Neural cell (in vitro differentiated cells): ENCODE data around the gene ZNF107. TPM values are rescaled to one million over a fixed set of nuclear protein-coding genes. Genes with fewer than 3 reads are reported as not detected.

Experiments used
- H2AFZ ChIP-seq: fragments of 200-600, 300-800 bp; sonication (generic), shearing (Covaris generic); 2 replicates; pipeline ENCODE4 v1.6.0; 2014; ENCODE audit warnings: low read depth, mild to moderate bottlenecking, antibody characterized with exemption, low read length, moderate library complexity
- H3F3A ChIP-seq: fragments of 200-600 bp; shearing (Covaris generic); 2 replicates; pipeline ENCODE4 v1.6.1; 2016; ENCODE audit warnings: mild to moderate bottlenecking, moderate library complexity, mixed read lengths, antibody characterized with exemption, low read length; ENCODE audit not compliant: insufficient read depth, poor library complexity, severe bottlenecking
- H3K27ac ChIP-seq: fragments of 200-600, 300-800 bp; sonication (generic), shearing (Covaris generic); 2 replicates; pipeline ENCODE4 v1.5.1; 2014; ENCODE audit warnings: mild to moderate bottlenecking, low read length, moderate library complexity
- H3K27me3 ChIP-seq: fragments of 300-800, 200-600 bp; sonication (generic), shearing (Covaris generic); 2 replicates; pipeline ENCODE4 v1.6.0; 2014; ENCODE audit warnings: mild to moderate bottlenecking, low read depth, low read length, moderate library complexity; ENCODE audit not compliant: insufficient read depth
- H3K36me3 ChIP-seq: fragments of 300-800, 200-600 bp; sonication (generic), shearing (Covaris generic); 2 replicates; pipeline ENCODE4 v1.5.1; 2014; ENCODE audit warnings: mild to moderate bottlenecking, antibody characterized with exemption, low read length, moderate library complexity; ENCODE audit not compliant: insufficient read depth
- H3K4me2 ChIP-seq: fragments of 300-800, 200-600 bp; sonication (generic), shearing (Covaris generic); 2 replicates; pipeline ENCODE4 v1.6.0; 2014; ENCODE audit warnings: mild to moderate bottlenecking, low read length
- H3K4me3 ChIP-seq: fragments of 300-800, 200-600 bp; sonication (generic), shearing (Covaris generic); 2 replicates; pipeline ENCODE4 v1.5.1; 2014; ENCODE audit warnings: mild to moderate bottlenecking, low read length, moderate library complexity
- H3K79me2 ChIP-seq: fragments of 200-600 bp; shearing (Covaris generic); replicated peaks from 2 replicates; pipeline ENCODE4 v1.6.0; 2014; ENCODE audit warnings: mild to moderate bottlenecking, low read length, moderate library complexity; ENCODE audit not compliant: insufficient read depth
- H3K9ac ChIP-seq: fragments of 300-800, 200-600 bp; sonication (generic), shearing (Covaris generic); 2 replicates; pipeline ENCODE4 v1.6.1; 2016; ENCODE audit warnings: mild to moderate bottlenecking, low read length, mixed read lengths
- H3K9me2 ChIP-seq: fragments of 200-600 bp; shearing (Covaris generic); 2 replicates; pipeline ENCODE4 v1.6.1; 2016; ENCODE audit warnings: mild to moderate bottlenecking, low read length, mixed read lengths; ENCODE audit not compliant: insufficient read depth
- H3K9me3 ChIP-seq: fragments of 200-600, 300-800 bp; sonication (generic), shearing (Covaris generic); 2 replicates; pipeline ENCODE4 v1.6.1; 2016; ENCODE audit warnings: mild to moderate bottlenecking, mixed run types, low read length, moderate library complexity, mixed read lengths
- H4K20me1 ChIP-seq: fragments of 200-600 bp; shearing (Covaris generic); 2 replicates; pipeline ENCODE4 v1.6.1; 2016; ENCODE audit warnings: mild to moderate bottlenecking, mixed run types; ENCODE audit not compliant: insufficient read depth
- CTCF ChIP-seq: fragments of 450-650 bp; IDR thresholded peaks from 2 replicates; pipeline ENCODE4 v1.5.1; 2014; ENCODE audit warnings: antibody characterized with exemption, mild to moderate bottlenecking, moderate library complexity; ENCODE audit not compliant: poor library complexity, severe bottlenecking
- EP300 ChIP-seq: fragments of 450-650 bp; conservative IDR thresholded peaks from 2 replicates; pipeline ENCODE4 v1.6.1; 2014; ENCODE audit warnings: antibody characterized with exemption, mild to moderate bottlenecking, moderate library complexity; ENCODE audit not compliant: poor library complexity, severe bottlenecking
- EZH2 ChIP-seq: fragments of 200-600, 300-800 bp; shearing (Covaris generic), sonication (generic); IDR thresholded peaks from 2 replicates; pipeline ENCODE4 v1.6.1; 2014; ENCODE audit warnings: antibody characterized with exemption, low read length, borderline replicate concordance, mild to moderate bottlenecking; ENCODE audit not compliant: insufficient read depth, poor library complexity, severe bottlenecking
- MXI1 ChIP-seq: fragments of 450-650 bp; conservative IDR thresholded peaks from 2 replicates; pipeline ENCODE4 v1.6.1; 2014; ENCODE audit warnings: antibody characterized with exemption, mild to moderate bottlenecking; ENCODE audit not compliant: poor library complexity, severe bottlenecking
- POLR2AphosphoS5 ChIP-seq: IDR thresholded peaks from 2 replicates; pipeline ENCODE4 v1.6.1; 2012
- RAD21 ChIP-seq: fragments of 450-650 bp; conservative IDR thresholded peaks from 2 replicates; pipeline ENCODE4 v1.6.1; 2014; ENCODE audit warnings: antibody characterized with exemption, mild to moderate bottlenecking, moderate library complexity
- REST ChIP-seq: IDR thresholded peaks from 2 replicates; pipeline ENCODE4 v1.6.1; 2012; ENCODE audit warnings: borderline replicate concordance
- SMC3 ChIP-seq: fragments of 450-650 bp; conservative IDR thresholded peaks from 2 replicates; pipeline ENCODE4 v1.6.1; 2014; ENCODE audit warnings: antibody characterized with exemption, mild to moderate bottlenecking, moderate library complexity; ENCODE audit not compliant: poor library complexity
- TAF1 ChIP-seq: IDR thresholded peaks from 2 replicates; pipeline ENCODE4 v1.6.1; 2012; ENCODE audit warnings: low read depth
- polyA plus RNA-seq: library from polyadenylated mRNA; depleted of rRNA; stranded (reverse); fragments of >200 nt; gene quantifications from 2 replicates; pipeline ENCODE4 v1.2.3, GENCODE V29; 2014

Gene ZNF107
- polyA plus RNA-seq, 1 donor from 2014 or later: 7.9 TPM

DNA sequence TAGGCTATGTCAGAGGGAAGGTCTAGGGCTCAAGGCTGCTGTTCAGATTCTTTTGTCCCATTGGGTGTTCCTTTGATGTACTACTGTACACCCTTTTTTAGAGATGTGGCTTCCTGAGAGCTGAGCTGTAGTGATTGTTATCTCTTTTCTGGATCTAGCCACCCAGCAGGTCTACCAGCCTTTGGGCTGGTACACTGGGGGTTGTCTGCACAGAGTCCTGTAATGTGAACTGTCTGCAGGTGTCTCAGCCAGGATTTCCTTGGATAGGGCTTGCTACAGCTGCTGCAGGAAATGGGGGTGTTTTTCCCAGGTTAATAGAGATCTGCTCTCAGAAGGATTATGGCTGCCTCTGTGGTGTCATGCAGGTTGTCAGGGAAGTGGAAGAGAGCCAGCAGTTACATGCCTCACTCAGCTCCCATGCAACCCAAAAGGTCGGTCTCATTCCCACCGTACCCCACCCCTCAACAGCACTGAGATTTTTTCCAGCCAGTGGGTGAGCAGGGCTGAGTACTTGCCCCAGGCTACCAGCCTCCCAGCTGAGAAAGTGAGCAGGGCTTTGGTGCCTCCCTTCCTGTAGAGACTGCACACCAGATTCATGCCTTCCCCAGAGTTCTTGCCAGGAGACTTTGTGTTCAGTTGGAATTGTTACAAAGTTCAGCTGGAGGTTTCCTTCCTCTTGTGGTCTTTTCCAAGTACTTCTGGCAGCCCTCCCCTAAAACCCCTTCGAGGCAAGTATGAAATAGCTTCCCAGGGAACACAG is 63.3 kb downstream of the ZNF107 start:
- Histone ChIP-seq H4K20me1 (no peaks in the 10 kb centered on the region), H3K36me3 (no peaks in the 10 kb centered on the region), H3K4me2 (no peak overlapping the region), H3K9me2 (no peaks in the 10 kb centered on the region), H3K27me3 (no peaks in the 10 kb centered on the region), H3K9me3 (no peaks in the 10 kb centered on the region), H3K4me3 (no peak overlapping the region), H3F3A (no peaks in the 10 kb centered on the region), H3K9ac (no peak overlapping the region), H2AFZ (no peak overlapping the region), H3K79me2 (no peaks in the 10 kb centered on the region), H3K27ac (no peak overlapping the region)
- no peak for TF ChIP-seq SMC3
- TF ChIP-seq MXI1: no peak
- no peak for TF ChIP-seq REST
- no peak for TF ChIP-seq TAF1
- no peak for TF ChIP-seq EZH2
- TF ChIP-seq RAD21: no peak
- TF ChIP-seq EP300: no peak
- TF ChIP-seq POLR2AphosphoS5: no peak
- TF ChIP-seq CTCF: no peak

DNA sequence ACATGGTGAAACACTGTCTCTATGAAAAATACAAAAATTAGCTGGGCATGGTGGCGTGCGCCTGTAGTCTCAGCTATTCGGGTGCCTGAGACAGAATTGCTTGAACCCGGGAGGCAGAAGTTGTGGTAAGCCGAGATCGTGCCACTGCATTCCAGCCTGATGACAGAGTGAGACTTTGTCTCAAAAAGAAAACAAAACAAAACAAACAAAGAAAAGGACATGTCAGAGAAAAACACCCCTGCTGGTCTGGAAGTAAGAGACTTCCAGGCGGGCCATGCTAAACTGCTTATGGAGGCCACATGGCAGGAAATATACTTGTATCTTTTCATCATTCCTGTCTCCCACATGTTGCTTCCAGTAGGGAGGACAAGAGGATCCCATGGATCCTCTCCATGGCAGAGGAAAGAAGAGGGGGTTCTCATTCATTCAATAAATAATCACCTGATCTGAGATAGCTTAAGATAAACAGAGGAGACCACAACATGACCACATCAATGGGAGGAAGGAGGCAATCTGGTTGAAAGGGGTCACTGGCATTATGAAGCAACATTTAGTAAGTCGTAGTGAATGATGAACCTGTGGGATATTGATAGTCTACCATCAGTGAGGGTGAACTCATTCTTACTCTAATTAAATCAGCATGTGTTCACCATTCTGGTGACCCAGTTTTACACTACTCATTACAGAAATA is 67.8 kb downstream of the ZNF107 start:
- Histone ChIP-seq H3F3A (no peaks in the 10 kb centered on the region), H3K9me3 (no peaks in the 10 kb centered on the region)

More for the DNA sequence above, 67.8 kb downstream of the ZNF107 start:
- Histone ChIP-seq H3K9ac (no peak overlapping the region), H3K36me3 (no peaks in the 10 kb centered on the region), H4K20me1 (no peaks in the 10 kb centered on the region), H3K79me2 (no peaks in the 10 kb centered on the region), H3K4me3 (no peak overlapping the region), H3K9me2 (no peaks in the 10 kb centered on the region), H3K27me3 (no peaks in the 10 kb centered on the region), H2AFZ (no peak overlapping the region), H3K27ac (no peak overlapping the region), H3K4me2 (no peak overlapping the region)
- TF ChIP-seq SMC3 (no peak), REST (no peak), EP300 (no peak), MXI1 (no peak), TAF1 (no peak), EZH2 (no peak)
